Endothelial cell of umbilical vein (primary cell): ENCODE results near the gene LHX2. TPM values are rescaled to one million over a fixed set of nuclear protein-coding genes. Genes with fewer than 3 reads are reported as not detected.

ENCODE experiments used
- BruUV-seq: library from RNA; stranded (reverse); fragments of 400-500 nt; replicated peaks from 2 replicates; lab custom pipeline; 2021; lab: Mats Ljungman, UMichigan
- CTCF ChIA-PET: fragments of 300-600, 350-600 bp; sonication (Branson Sonifier 250); formaldehyde crosslinking; loops from one replicate; lab custom pipeline; 2021; ENCODE audit warnings: antibody characterized with exemption, inconsistent platforms; lab: Charles Lee
- POLR2A ChIA-PET: fragments of 300-600, 350-600 bp; sonication (Branson Sonifier 250); formaldehyde crosslinking; loops from one replicate; lab custom pipeline; 2021; ENCODE audit warnings: antibody characterized with exemption, inconsistent platforms; lab: Charles Lee
- DNase-seq: peaks from one replicate; pipeline ENCODE4 v3.0.0-alpha.2; 2011; ENCODE audit warnings: low read depth, low spot score
- FAIRE-seq: peaks from 2 replicates; lab custom pipeline; 2011; peaks lifted over from hg19 to GRCh38; lab: Jason Lieb, UNC
- H2AFZ ChIP-seq: 2 replicates; pipeline ENCODE4 v1.6.0; 2012; ENCODE audit warnings: low read depth, low read length, control low read depth, inconsistent platforms
- H3K27ac ChIP-seq: 2 replicates; pipeline ENCODE4 v1.5.1; 2011; ENCODE audit warnings: low read depth, mild to moderate bottlenecking, control low read depth, low read length, moderate library complexity; ENCODE audit not compliant: insufficient read depth
- H3K27me3 ChIP-seq, 2 experiments: 2 replicates each; pipeline versions ENCODE4 v1.6.0 to v1.6.1; 2011; ENCODE audit warnings: low read length in 2 of 2, mixed read lengths in 1 of 2; ENCODE audit not compliant: control insufficient read depth in 2 of 2, insufficient read depth in 2 of 2
- H3K36me3 ChIP-seq, 2 experiments: 2 replicates in 1 of 2; 3 replicates in 1 of 2; pipeline ENCODE4 v1.5.1; 2011; ENCODE audit warnings: low read length in 2 of 2, mild to moderate bottlenecking in 1 of 2, moderate library complexity in 1 of 2; ENCODE audit not compliant: control insufficient read depth in 2 of 2, insufficient read depth in 2 of 2; ENCODE audit errors: extremely low read depth in 1 of 2
- H3K4me1 ChIP-seq: 3 replicates; pipeline ENCODE4 v1.5.1; 2011; ENCODE audit warnings: mild to moderate bottlenecking, low read length; ENCODE audit not compliant: control insufficient read depth, insufficient read depth; ENCODE audit errors: extremely low read depth
- H3K4me2 ChIP-seq: 2 replicates; pipeline ENCODE4 v1.6.1; 2011; ENCODE audit warnings: low read length, control low read depth, mixed read lengths; ENCODE audit not compliant: insufficient read depth
- H3K4me3 ChIP-seq, 3 experiments: fragments of 200-600 bp in 1 of 3; sonication (generic), shearing (Covaris generic) in 1 of 3; replicated peaks in 1 of 3; 2 replicates each; pipeline ENCODE4 v1.5.1; 2011 to 2016; ENCODE audit warnings: control low read depth in 3 of 3, low read length in 3 of 3, mild to moderate bottlenecking in 2 of 3, inconsistent platforms in 1 of 3, low read depth in 1 of 3, moderate library complexity in 1 of 3; ENCODE audit not compliant: insufficient read depth in 1 of 3
- H3K79me2 ChIP-seq: 2 replicates; pipeline ENCODE4 v1.6.0; 2012; ENCODE audit warnings: low read length, inconsistent platforms; ENCODE audit not compliant: control insufficient read depth, insufficient read depth
- H3K9ac ChIP-seq: replicated peaks from 2 replicates; pipeline ENCODE3; 2011; ENCODE audit warnings: low read length, control low read depth; ENCODE audit not compliant: insufficient read depth; ENCODE audit errors: extremely low read depth
- H3K9me1 ChIP-seq: replicated peaks from 3 replicates; pipeline ENCODE4 v1.6.0; 2011; ENCODE audit warnings: mild to moderate bottlenecking, low read length; ENCODE audit not compliant: control insufficient read depth, insufficient read depth; ENCODE audit errors: extremely low read depth
- H3K9me3 ChIP-seq: replicated peaks from 2 replicates; pipeline ENCODE4 v1.5.1; 2012; ENCODE audit warnings: low read length, inconsistent platforms; ENCODE audit not compliant: control insufficient read depth, insufficient read depth
- H4K20me1 ChIP-seq: replicated peaks from 2 replicates; pipeline ENCODE3; 2011; ENCODE audit warnings: mild to moderate bottlenecking, low read length; ENCODE audit not compliant: control insufficient read depth, insufficient read depth; ENCODE audit errors: extremely low read depth
- CTCF ChIP-seq, 2 donors: IDR thresholded peaks; 1 replicate in 1 of 2; 2 replicates in 1 of 2; pipeline ENCODE4 v1.5.1; 2011; ENCODE audit warnings: low read length in 2 of 2, mild to moderate bottlenecking in 2 of 2, moderate library complexity in 2 of 2, control low read depth in 1 of 2, inconsistent platforms in 1 of 2, low read depth in 1 of 2; ENCODE audit not compliant: insufficient read depth in 1 of 2; ENCODE audit errors: extremely low read depth in 1 of 2
- EZH2 ChIP-seq: IDR thresholded peaks from 2 replicates; pipeline ENCODE4 v1.6.1; 2012; ENCODE audit warnings: borderline replicate concordance, low read depth, mild to moderate bottlenecking, moderate library complexity, low read length, inconsistent platforms; ENCODE audit not compliant: severe bottlenecking
- FOS ChIP-seq: IDR thresholded peaks from 2 replicates; pipeline ENCODE4 v1.6.1; 2011; ENCODE audit warnings: mild to moderate bottlenecking, low read length, moderate library complexity, borderline replicate concordance; ENCODE audit not compliant: insufficient read depth
- GATA2 ChIP-seq: IDR thresholded peaks from 2 replicates; pipeline ENCODE4 v1.7.0; 2011; ENCODE audit warnings: low read depth, mild to moderate bottlenecking, moderate library complexity, mixed read lengths, low read length; ENCODE audit not compliant: insufficient read length, insufficient read depth
- JUN ChIP-seq: IDR thresholded peaks from 2 replicates; pipeline ENCODE4 v1.6.1; 2011; ENCODE audit warnings: borderline replicate concordance, low read depth; ENCODE audit not compliant: insufficient read length, insufficient read depth
- MAX ChIP-seq: IDR thresholded peaks from 2 replicates; pipeline ENCODE4 v1.6.1; 2011; ENCODE audit not compliant: insufficient read depth, insufficient read length
- MYC ChIP-seq: IDR thresholded peaks from one replicate; pipeline ENCODE4 v1.6.1; 2011; ENCODE audit warnings: mild to moderate bottlenecking, low read depth, low read length
- POLR2A ChIP-seq: IDR thresholded peaks from 2 replicates; pipeline ENCODE4 v1.6.1; 2012; ENCODE audit warnings: low read depth, mild to moderate bottlenecking, control low read depth, low read length
- POLR2AphosphoS5 ChIP-seq: IDR thresholded peaks from 2 replicates; pipeline ENCODE4 v1.6.1; 2012; ENCODE audit warnings: low read depth, mild to moderate bottlenecking, control low read depth, low read length, moderate library complexity; ENCODE audit not compliant: insufficient read depth
- dilution Hi-C: fragments of 300-500 bp; cut with MboI; formaldehyde crosslinking; loops from one replicate; pipeline ENCODE4 v1.15.0; 2019; ENCODE audit warnings: low sequenced_read_pairs; ENCODE audit not compliant: extremely low pct_ligation_motif_present
- intact Hi-C: fragments of 100-400 bp; cut with micrococcal nuclease; formaldehyde crosslinking; loops from one replicate; pipeline ENCODE4 v1.10.0; 2022
- polyA plus RNA-seq, 4 experiments: library from polyadenylated mRNA; depleted of rRNA in 3 of 4; stranded (reverse) in 3 of 4; unstranded in 1 of 4; fragments of >200 nt; gene quantifications; 2 replicates each; pipeline versions ENCODE4 v1.2.1 to v1.2.3, GENCODE V29; 2011 to 2012; ENCODE audit warnings: missing spikeins in 1 of 4
- total RNA-seq: library from RNA; stranded (reverse); gene quantifications from 2 replicates; pipeline ENCODE4 v1.2.3, GENCODE V29; 2021

LHX2 gene
- total and polyA plus RNA-seq, 2 donors (not counting 3 experiments of a cell fraction or from before 2014, with no cell fraction given), result not detected

GRCh38 chr9:124014211-124014955 lies 2.8 kb downstream of the LHX2 start:
- POLR2A ChIA-PET, result no interaction called here

More at GRCh38 chr9:124014211-124014955, 2.8 kb downstream of the LHX2 start:
- H3K79me2 ChIP-seq, result no peaks in the 10 kb centered on the region
- intact Hi-C loops, result loop anchor here (5.0 kb wide), 1 partner anchor 82 kb away; the partner anchor contains the start of gene DENND1A
- DNase-seq (no peak), FAIRE-seq (no peak)
- H3K36me3 ChIP-seq, result no peaks in the 10 kb centered on the region
- H3K9me3 ChIP-seq, result no peaks in the 10 kb centered on the region
- no peak overlapping the region for H3K4me2 ChIP-seq
- no peak overlapping the region for H3K27ac ChIP-seq
- peaks cover 89 to 97% of the 10 kb centered on the region in 2 experiments for H3K27me3 ChIP-seq
- CTCF ChIA-PET, result interaction anchor here (1.0 to 1.6 kb wide), 2 partner anchors 18 to 26 kb away, joined by 3 to 7 read pairs; no protein-coding TSS in a partner anchor
- BruUV-seq, result no TSS peak
- dilution Hi-C loops, result no loop called here
- TF ChIP-seq MAX (no peak), GATA2 (no peak), MYC (no peak), JUN (no peak), POLR2AphosphoS5 (no peak), FOS (no peak), POLR2A (no peak), CTCF (IDR thresholded peaks at IDR 0.05; ENCODE audit: extremely low read depth in 1 of 2, insufficient read depth in 1 of 2, low read depth in 1 of 2, low read length in 2 of 2) (no peak), EZH2 (no peak)
- H3K9ac ChIP-seq, result no peak overlapping the region
- H3K4me1 ChIP-seq, result peaks cover 3% of the 10 kb centered on the region
- H3K9me1 ChIP-seq, result no peaks in the 10 kb centered on the region
- no peak overlapping the region for H3K4me3 ChIP-seq
- no peak overlapping the region for H2AFZ ChIP-seq
- H4K20me1 ChIP-seq, result no peaks in the 10 kb centered on the region
